ENCODE results near the gene TEX14. TPM values are rescaled to one million over a fixed set of nuclear protein-coding genes. Genes with fewer than 3 reads are reported as not detected.

TEX14 gene
- total and polyA plus RNA-seq, 2 donors (not counting 3 experiments of a cell fraction or from before 2014, with no cell fraction given): 0.10 TPM; not detected in 1

GRCh38 chr17:58688521-58688920 is 3.3 kb downstream of the TEX14 start:
- Histone ChIP-seq H3K4me2 (ENCODE audit: insufficient read depth, low read length) (no peak overlapping the region), H3K36me3 (ENCODE audit: control insufficient read depth in 2 of 2, extremely low read depth in 1 of 2, insufficient read depth in 2 of 2, low read length in 2 of 2) (no peaks in the 10 kb centered on the region), H3K79me2 (ENCODE audit: control insufficient read depth, insufficient read depth, low read length) (peaks cover 11% of the 10 kb centered on the region), H3K9me1 (replicated peaks; ENCODE audit: control insufficient read depth, extremely low read depth, insufficient read depth, low read length) (no peaks in the 10 kb centered on the region), H3K9me3 (replicated peaks; ENCODE audit: control insufficient read depth, insufficient read depth, low read length) (no peaks in the 10 kb centered on the region), H3K9ac (replicated peaks; ENCODE audit: extremely low read depth, insufficient read depth, low read length) (no peak overlapping the region), H2AFZ (ENCODE audit: low read depth, low read length) (no peak overlapping the region), H3K4me3 (replicated peaks in 1 of 3; ENCODE audit: insufficient read depth in 1 of 3, low read depth in 1 of 3, low read length in 3 of 3) (no peak overlapping the region), H3K27me3 (ENCODE audit: control insufficient read depth in 2 of 2, insufficient read depth in 2 of 2, low read length in 2 of 2) (no peaks in the 10 kb centered on the region), H3K4me1 (ENCODE audit: control insufficient read depth, extremely low read depth, insufficient read depth, low read length) (peaks cover 9% of the 10 kb centered on the region), H4K20me1 (replicated peaks; ENCODE audit: control insufficient read depth, extremely low read depth, insufficient read depth, low read length) (no peaks in the 10 kb centered on the region), H3K27ac (ENCODE audit: insufficient read depth, low read depth, low read length) (no peak overlapping the region)
- dilution Hi-C loops (cut with MboI; ENCODE audit: extremely low pct_ligation_motif_present, low sequenced_read_pairs): no loop called here
- FAIRE-seq: no peak
- TF ChIP-seq EZH2 (IDR thresholded peaks at IDR 0.05; ENCODE audit: borderline replicate concordance, low read depth, low read length, severe bottlenecking) (no peak), CTCF (IDR thresholded peaks at IDR 0.05; ENCODE audit: extremely low read depth in 1 of 2, insufficient read depth in 1 of 2, low read depth in 1 of 2, low read length in 2 of 2) (no peak), POLR2A (IDR thresholded peaks at IDR 0.05; ENCODE audit: low read depth, low read length) (no peak), POLR2AphosphoS5 (IDR thresholded peaks at IDR 0.05; ENCODE audit: insufficient read depth, low read depth, low read length) (no peak), MAX (IDR thresholded peaks at IDR 0.05; ENCODE audit: insufficient read depth, insufficient read length) (no peak), MYC (IDR thresholded peaks at IDR 0.05; ENCODE audit: low read depth, low read length) (no peak), JUN (IDR thresholded peaks at IDR 0.05; ENCODE audit: borderline replicate concordance, insufficient read depth, insufficient read length, low read depth) (no peak), FOS (IDR thresholded peaks at IDR 0.05; ENCODE audit: borderline replicate concordance, insufficient read depth, low read length) (no peak), GATA2 (IDR thresholded peaks at IDR 0.05; ENCODE audit: insufficient read depth, insufficient read length, low read depth, low read length) (no peak)
- ChIA-PET CTCF (no interaction called here), POLR2A (no interaction called here)
- no TSS peak for BruUV-seq (replicated peaks)
- no peak for DNase-seq (ENCODE audit: low read depth, low spot score)
- intact Hi-C loops (cut with micrococcal nuclease): no loop called here

Data from endothelial cell of umbilical vein (primary cell).